ENCODE data around the gene XPNPEP2.
"Not testable (repeated sequence)": the region's sequence is repeated elsewhere in the genome, so short reads cannot be mapped to it uniquely, and the experiment has no call there.

Gene XPNPEP2

GRCh38 chrX:129719931-129720530 is 18.7 kb upstream of the XPNPEP2 start:
- ATAC-seq = no peak

GRCh38 chrX:129720741-129721140 is 18.0 kb upstream of the XPNPEP2 start:
- ATAC-seq = no peak
- no peak for DNase-seq

More at GRCh38 chrX:129719931-129720530, 18.7 kb upstream of the XPNPEP2 start:
- no peak for DNase-seq

- no peak for DNase-seq
- ATAC-seq = no peak
These were observed 17.4 kb upstream of the XPNPEP2 start for GRCh38 chrX:129721414-129721813.

GRCh38 chrX:129721870-129722269 is 16.9 kb upstream of the XPNPEP2 start:
- DNase-seq (no peak), ATAC-seq (no peak)

GRCh38 chrX:129723511-129723910 is 15.3 kb upstream of the XPNPEP2 start:
- DNase-seq = no peak
- no peak for ATAC-seq

GRCh38 chrX:129724754-129725153 is 14.0 kb upstream of the XPNPEP2 start:
- ATAC-seq (no peak), DNase-seq (no peak)

- ATAC-seq (no peak), DNase-seq (peak; percentile 50)
These were observed 12.3 kb upstream of the XPNPEP2 start for GRCh38 chrX:129726307-129727111.

GRCh38 chrX:129728061-129728460 is 10.7 kb upstream of the XPNPEP2 start:
- DNase-seq = no peak
- ATAC-seq = no peak

- no peak for DNase-seq
- no peak for ATAC-seq
These were observed 7.6 kb upstream of the XPNPEP2 start for GRCh38 chrX:129731228-129731627.

GRCh38 chrX:129732857-129733256 is 5.9 kb upstream of the XPNPEP2 start:
- no peak for ATAC-seq
- no peak for DNase-seq

GRCh38 chrX:129733335-129733734 is 5.4 kb upstream of the XPNPEP2 start:
- ATAC-seq = no peak

GRCh38 chrX:129736491-129736890 is 2.3 kb upstream of the XPNPEP2 start:
- ATAC-seq (peak; percentile 79), DNase-seq (no peak)

More at GRCh38 chrX:129733335-129733734, 5.4 kb upstream of the XPNPEP2 start:
- DNase-seq = no peak

- DNase-seq (no peak), ATAC-seq (peak; percentile 33)
These were observed 863 bp upstream of the XPNPEP2 start for GRCh38 chrX:129737916-129738315.

- DNase-seq = no peak
- no peak for ATAC-seq
These were observed 799 bp downstream of the XPNPEP2 start for GRCh38 chrX:129739578-129739977.

GRCh38 chrX:129741880-129742758 is 3.3 kb downstream of the XPNPEP2 start:
- DNase-seq (no peak), ATAC-seq (no peak)

- not testable (repeated sequence) for ATAC-seq, DNase-seq
These were observed 4.0 kb downstream of the XPNPEP2 start for GRCh38 chrX:129742759-129743152.

- no peak for ATAC-seq
- DNase-seq = no peak
These were observed 5.0 kb downstream of the XPNPEP2 start for GRCh38 chrX:129743821-129744220.

- DNase-seq (peak; percentile 33), ATAC-seq (peak; percentile 60)
These were observed 6.1 kb downstream of the XPNPEP2 start for GRCh38 chrX:129744861-129745321.

- ATAC-seq (no peak), DNase-seq (no peak)
These were observed 8.0 kb downstream of the XPNPEP2 start for GRCh38 chrX:129746557-129747470.

- ATAC-seq (no peak), DNase-seq (no peak)
These were observed 8.8 kb downstream of the XPNPEP2 start for GRCh38 chrX:129747533-129747932.

- no peak for ATAC-seq
- no peak for DNase-seq
These were observed 9.5 kb downstream of the XPNPEP2 start for GRCh38 chrX:129748305-129748704.

Data from stimulated activated naive CD8-positive, alpha-beta T cell treated with anti-CD3 and anti-CD28 coated beads, Interleukin-15, Interleukin-2, amounts not matched to agents 100 U/mL and 50 U/mL, for 24 hours (primary cell).